ENCODE results near the gene ACBD6. TPM values are rescaled to one million over a fixed set of nuclear protein-coding genes. Genes with fewer than 3 reads are reported as not detected.

ACBD6 gene
- total and polyA plus RNA-seq, 2 experiments from 2014 or later = 75.7 to 88.8 TPM

DNA sequence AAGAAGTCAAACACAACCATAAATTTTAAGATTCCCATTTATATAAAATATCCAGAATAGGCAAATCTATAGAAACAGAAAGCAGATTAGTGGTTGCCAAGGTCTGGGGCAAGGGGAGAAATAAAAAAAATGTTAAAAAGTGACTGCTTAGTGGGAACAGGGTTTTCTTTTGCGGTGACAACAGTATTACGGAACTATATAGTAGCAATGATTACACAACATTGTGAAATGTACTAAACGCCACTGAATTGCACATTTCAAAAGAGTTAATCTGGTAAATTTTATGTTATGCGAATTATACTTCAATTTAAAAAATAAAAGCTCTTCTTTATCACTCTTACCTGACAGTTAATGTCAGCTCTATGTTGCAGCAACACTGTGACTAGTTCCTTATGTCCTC lies 105.2 kb downstream of the ACBD6 start:
- Mint-ChIP-seq H3K27ac (no peak overlapping the region), H3K4me1 (no peaks in the 10 kb centered on the region), H3K4me3 (no peak overlapping the region), H3K27me3 (ENCODE audit: insufficient read depth, low read depth, poor library complexity) (no peaks in the 10 kb centered on the region), H3K36me3 (ENCODE audit: low read depth) (peaks cover 16% of the 10 kb centered on the region; the same call in 2 of the 3 replicates), H3K9me3 (no peaks in the 10 kb centered on the region)
- H3K27ac ChIP-seq (ENCODE audit: low read depth) = no peak overlapping the region
- H3K79me2 ChIP-seq (replicated peaks; ENCODE audit: insufficient read depth) = peaks cover 8% of the 10 kb centered on the region
- no peak overlapping the region for H3K4me3 ChIP-seq
- no peaks in the 10 kb centered on the region for H3K9me2 ChIP-seq (ENCODE audit: insufficient read depth)
- no peaks in the 10 kb centered on the region for H3K36me3 ChIP-seq (ENCODE audit: insufficient read depth)
- H4K20me1 ChIP-seq (replicated peaks; ENCODE audit: insufficient read depth) = peaks cover 3% of the 10 kb centered on the region; the same call in 1 of the 2 replicates
- H3K4me2 ChIP-seq = no peak overlapping the region
- no peaks in the 10 kb centered on the region for H3K4me1 ChIP-seq (ENCODE audit: insufficient read depth)
- H3F3A ChIP-seq (replicated peaks; ENCODE audit: low read depth) = no peaks in the 10 kb centered on the region
- H2AFZ ChIP-seq = no peak overlapping the region
- H3K27me3 ChIP-seq (ENCODE audit: insufficient read depth) = no peaks in the 10 kb centered on the region
- no peak for ATAC-seq
- DNase-seq (ENCODE audit: low spot score) = no peak
- TF ChIP-seq, protein P1, sequence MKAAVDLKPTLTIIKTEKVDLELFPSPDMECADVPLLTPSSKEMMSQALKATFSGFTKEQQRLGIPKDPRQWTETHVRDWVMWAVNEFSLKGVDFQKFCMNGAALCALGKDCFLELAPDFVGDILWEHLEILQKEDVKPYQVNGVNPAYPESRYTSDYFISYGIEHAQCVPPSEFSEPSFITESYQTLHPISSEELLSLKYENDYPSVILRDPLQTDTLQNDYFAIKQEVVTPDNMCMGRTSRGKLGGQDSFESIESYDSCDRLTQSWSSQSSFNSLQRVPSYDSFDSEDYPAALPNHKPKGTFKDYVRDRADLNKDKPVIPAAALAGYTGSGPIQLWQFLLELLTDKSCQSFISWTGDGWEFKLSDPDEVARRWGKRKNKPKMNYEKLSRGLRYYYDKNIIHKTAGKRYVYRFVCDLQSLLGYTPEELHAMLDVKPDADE (IDR thresholded peaks at IDR 0.05) = no peak
- TF ChIP-seq, protein P2, sequence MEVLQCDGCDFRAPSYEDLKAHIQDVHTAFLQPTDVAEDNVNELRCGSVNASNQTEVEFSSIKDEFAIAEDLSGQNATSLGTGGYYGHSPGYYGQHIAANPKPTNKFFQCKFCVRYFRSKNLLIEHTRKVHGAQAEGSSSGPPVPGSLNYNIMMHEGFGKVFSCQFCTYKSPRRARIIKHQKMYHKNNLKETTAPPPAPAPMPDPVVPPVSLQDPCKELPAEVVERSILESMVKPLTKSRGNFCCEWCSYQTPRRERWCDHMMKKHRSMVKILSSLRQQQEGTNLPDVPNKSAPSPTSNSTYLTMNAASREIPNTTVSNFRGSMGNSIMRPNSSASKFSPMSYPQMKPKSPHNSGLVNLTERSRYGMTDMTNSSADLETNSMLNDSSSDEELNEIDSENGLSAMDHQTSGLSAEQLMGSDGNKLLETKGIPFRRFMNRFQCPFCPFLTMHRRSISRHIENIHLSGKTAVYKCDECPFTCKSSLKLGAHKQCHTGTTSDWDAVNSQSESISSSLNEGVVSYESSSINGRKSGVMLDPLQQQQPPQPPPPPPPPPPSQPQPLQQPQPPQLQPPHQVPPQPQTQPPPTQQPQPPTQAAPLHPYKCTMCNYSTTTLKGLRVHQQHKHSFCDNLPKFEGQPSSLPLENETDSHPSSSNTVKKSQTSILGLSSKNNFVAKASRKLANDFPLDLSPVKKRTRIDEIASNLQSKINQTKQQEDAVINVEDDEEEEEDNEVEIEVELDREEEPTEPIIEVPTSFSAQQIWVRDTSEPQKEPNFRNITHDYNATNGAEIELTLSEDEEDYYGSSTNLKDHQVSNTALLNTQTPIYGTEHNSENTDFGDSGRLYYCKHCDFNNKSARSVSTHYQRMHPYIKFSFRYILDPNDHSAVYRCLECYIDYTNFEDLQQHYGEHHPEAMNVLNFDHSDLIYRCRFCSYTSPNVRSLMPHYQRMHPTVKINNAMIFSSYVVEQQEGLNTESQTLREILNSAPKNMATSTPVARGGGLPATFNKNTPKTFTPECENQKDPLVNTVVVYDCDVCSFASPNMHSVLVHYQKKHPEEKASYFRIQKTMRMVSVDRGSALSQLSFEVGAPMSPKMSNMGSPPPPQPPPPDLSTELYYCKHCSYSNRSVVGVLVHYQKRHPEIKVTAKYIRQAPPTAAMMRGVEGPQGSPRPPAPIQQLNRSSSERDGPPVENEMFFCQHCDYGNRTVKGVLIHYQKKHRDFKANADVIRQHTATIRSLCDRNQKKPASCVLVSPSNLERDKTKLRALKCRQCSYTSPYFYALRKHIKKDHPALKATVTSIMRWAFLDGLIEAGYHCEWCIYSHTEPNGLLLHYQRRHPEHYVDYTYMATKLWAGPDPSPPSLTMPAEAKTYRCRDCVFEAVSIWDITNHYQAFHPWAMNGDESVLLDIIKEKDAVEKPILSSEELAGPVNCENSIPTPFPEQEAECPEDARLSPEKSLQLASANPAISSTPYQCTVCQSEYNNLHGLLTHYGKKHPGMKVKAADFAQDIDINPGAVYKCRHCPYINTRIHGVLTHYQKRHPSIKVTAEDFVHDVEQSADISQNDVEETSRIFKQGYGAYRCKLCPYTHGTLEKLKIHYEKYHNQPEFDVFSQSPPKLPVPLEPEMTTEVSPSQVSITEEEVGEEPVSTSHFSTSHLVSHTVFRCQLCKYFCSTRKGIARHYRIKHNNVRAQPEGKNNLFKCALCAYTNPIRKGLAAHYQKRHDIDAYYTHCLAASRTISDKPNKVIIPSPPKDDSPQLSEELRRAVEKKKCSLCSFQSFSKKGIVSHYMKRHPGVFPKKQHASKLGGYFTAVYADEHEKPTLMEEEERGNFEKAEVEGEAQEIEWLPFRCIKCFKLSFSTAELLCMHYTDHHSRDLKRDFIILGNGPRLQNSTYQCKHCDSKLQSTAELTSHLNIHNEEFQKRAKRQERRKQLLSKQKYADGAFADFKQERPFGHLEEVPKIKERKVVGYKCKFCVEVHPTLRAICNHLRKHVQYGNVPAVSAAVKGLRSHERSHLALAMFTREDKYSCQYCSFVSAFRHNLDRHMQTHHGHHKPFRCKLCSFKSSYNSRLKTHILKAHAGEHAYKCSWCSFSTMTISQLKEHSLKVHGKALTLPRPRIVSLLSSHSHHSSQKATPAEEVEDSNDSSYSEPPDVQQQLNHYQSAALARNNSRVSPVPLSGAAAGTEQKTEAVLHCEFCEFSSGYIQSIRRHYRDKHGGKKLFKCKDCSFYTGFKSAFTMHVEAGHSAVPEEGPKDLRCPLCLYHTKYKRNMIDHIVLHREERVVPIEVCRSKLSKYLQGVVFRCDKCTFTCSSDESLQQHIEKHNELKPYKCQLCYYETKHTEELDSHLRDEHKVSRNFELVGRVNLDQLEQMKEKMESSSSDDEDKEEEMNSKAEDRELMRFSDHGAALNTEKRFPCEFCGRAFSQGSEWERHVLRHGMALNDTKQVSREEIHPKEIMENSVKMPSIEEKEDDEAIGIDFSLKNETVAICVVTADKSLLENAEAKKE (CRISPR knock-in tag; IDR thresholded peaks at IDR 0.05) = no peak
- TF ChIP-seq ZNF114 (CRISPR knock-in tag; IDR thresholded peaks at IDR 0.05) = no peak
- TF ChIP-seq, protein P3, sequence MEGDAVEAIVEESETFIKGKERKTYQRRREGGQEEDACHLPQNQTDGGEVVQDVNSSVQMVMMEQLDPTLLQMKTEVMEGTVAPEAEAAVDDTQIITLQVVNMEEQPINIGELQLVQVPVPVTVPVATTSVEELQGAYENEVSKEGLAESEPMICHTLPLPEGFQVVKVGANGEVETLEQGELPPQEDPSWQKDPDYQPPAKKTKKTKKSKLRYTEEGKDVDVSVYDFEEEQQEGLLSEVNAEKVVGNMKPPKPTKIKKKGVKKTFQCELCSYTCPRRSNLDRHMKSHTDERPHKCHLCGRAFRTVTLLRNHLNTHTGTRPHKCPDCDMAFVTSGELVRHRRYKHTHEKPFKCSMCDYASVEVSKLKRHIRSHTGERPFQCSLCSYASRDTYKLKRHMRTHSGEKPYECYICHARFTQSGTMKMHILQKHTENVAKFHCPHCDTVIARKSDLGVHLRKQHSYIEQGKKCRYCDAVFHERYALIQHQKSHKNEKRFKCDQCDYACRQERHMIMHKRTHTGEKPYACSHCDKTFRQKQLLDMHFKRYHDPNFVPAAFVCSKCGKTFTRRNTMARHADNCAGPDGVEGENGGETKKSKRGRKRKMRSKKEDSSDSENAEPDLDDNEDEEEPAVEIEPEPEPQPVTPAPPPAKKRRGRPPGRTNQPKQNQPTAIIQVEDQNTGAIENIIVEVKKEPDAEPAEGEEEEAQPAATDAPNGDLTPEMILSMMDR (conservative IDR thresholded peaks at IDR 0.05; ENCODE audit: low read depth in 2 of 2) = no peak
- no peak for TF ChIP-seq POLR2AphosphoS5 (IDR thresholded peaks at IDR 0.05; ENCODE audit: low read depth)
- no peak for TF ChIP-seq EZH2 (IDR thresholded peaks at IDR 0.05; ENCODE audit: low read depth, unreplicated experiment)
- TF ChIP-seq CREB1 (CRISPR knock-in tag; IDR thresholded peaks at IDR 0.05; ENCODE audit: low read depth) = no peak
- TF ChIP-seq ZNF331 (CRISPR knock-in tag; IDR thresholded peaks at IDR 0.05; ENCODE audit: low read depth) = no peak
- no peak for TF ChIP-seq EZH2phosphoT487 (IDR thresholded peaks at IDR 0.05; ENCODE audit: unreplicated experiment)
- no peak for TF ChIP-seq STAT1 (IDR thresholded peaks at IDR 0.05; ENCODE audit: unreplicated experiment)
- no peak for TF ChIP-seq JUNB (IDR thresholded peaks at IDR 0.05; ENCODE audit: unreplicated experiment)
- no peak for TF ChIP-seq NANOG (IDR thresholded peaks at IDR 0.05; ENCODE audit: borderline replicate concordance)
- TF ChIP-seq, protein P4, sequence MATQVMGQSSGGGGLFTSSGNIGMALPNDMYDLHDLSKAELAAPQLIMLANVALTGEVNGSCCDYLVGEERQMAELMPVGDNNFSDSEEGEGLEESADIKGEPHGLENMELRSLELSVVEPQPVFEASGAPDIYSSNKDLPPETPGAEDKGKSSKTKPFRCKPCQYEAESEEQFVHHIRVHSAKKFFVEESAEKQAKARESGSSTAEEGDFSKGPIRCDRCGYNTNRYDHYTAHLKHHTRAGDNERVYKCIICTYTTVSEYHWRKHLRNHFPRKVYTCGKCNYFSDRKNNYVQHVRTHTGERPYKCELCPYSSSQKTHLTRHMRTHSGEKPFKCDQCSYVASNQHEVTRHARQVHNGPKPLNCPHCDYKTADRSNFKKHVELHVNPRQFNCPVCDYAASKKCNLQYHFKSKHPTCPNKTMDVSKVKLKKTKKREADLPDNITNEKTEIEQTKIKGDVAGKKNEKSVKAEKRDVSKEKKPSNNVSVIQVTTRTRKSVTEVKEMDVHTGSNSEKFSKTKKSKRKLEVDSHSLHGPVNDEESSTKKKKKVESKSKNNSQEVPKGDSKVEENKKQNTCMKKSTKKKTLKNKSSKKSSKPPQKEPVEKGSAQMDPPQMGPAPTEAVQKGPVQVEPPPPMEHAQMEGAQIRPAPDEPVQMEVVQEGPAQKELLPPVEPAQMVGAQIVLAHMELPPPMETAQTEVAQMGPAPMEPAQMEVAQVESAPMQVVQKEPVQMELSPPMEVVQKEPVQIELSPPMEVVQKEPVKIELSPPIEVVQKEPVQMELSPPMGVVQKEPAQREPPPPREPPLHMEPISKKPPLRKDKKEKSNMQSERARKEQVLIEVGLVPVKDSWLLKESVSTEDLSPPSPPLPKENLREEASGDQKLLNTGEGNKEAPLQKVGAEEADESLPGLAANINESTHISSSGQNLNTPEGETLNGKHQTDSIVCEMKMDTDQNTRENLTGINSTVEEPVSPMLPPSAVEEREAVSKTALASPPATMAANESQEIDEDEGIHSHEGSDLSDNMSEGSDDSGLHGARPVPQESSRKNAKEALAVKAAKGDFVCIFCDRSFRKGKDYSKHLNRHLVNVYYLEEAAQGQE (IDR thresholded peaks at IDR 0.05; ENCODE audit: unreplicated experiment) = no peak
